WTC11 (cell line): ENCODE measurements around the gene INTS11. TPM values are rescaled to one million over a fixed set of nuclear protein-coding genes. Genes with fewer than 3 reads are reported as not detected.
A peak's percentile ranks its signal among the peaks of the same experiment; 100 is the strongest.
"Not testable (repeated sequence)": the region's sequence is repeated elsewhere in the genome, so short reads cannot be mapped to it uniquely, and the experiment has no call there.

Experiments used
- ATAC-seq: fragments of 200-7000 bp; cut with Tn5 transposase; 2 replicates; pipeline ENCODE4 v1.10.0; 2021; ENCODE audit warnings: mild to moderate bottlenecking, moderate library complexity
- CTCF ChIA-PET: fragments of 300-600 bp; sonication (Branson Sonifier 250); formaldehyde crosslinking; loops from one replicate; lab custom pipeline; 2021; ENCODE audit warnings: antibody characterized with exemption; lab: Charles Lee
- POLR2A ChIA-PET: fragments of 350-600 bp; sonication (Branson Sonifier 250); formaldehyde crosslinking; loops from one replicate; lab custom pipeline; 2021; ENCODE audit warnings: antibody characterized with exemption; lab: Charles Lee
- DNase-seq: peaks from one replicate; pipeline ENCODE4 v3.0.0; 2021; ENCODE audit warnings: low spot score
- H3K27ac Mint-ChIP-seq: 2 replicates; pipeline ENCODE4 v1.8.0; 2021; ENCODE audit warnings: mixed read lengths
- H3K27me3 Mint-ChIP-seq: 2 replicates; pipeline ENCODE4 v1.8.0; 2021; ENCODE audit warnings: low read depth, mild to moderate bottlenecking, moderate library complexity, mixed read lengths
- H3K36me3 Mint-ChIP-seq: 2 replicates; pipeline ENCODE4 v1.8.0; 2021; ENCODE audit warnings: mixed read lengths
- H3K4me1 Mint-ChIP-seq: 2 replicates; pipeline ENCODE4 v1.8.0; 2022; ENCODE audit warnings: mixed read lengths
- H3K4me3 Mint-ChIP-seq: 2 replicates; pipeline ENCODE4 v1.8.0; 2021; ENCODE audit warnings: mild to moderate bottlenecking, moderate library complexity, mixed read lengths
- H3K9me3 Mint-ChIP-seq: 2 replicates; pipeline ENCODE4 v1.8.0; 2021; ENCODE audit warnings: mixed read lengths
- ESRRA ChIP-seq: sonication (generic); formaldehyde crosslinking; IDR thresholded peaks from 2 replicates; pipeline ENCODE4 v1.8.1; 2022; ENCODE audit warnings: mild to moderate bottlenecking, missing genetic modification reagents, borderline replicate concordance
- ETV6 ChIP-seq: sonication (generic); formaldehyde crosslinking; IDR thresholded peaks from 2 replicates; pipeline ENCODE4 v1.8.1; 2022; ENCODE audit warnings: mild to moderate bottlenecking, missing genetic modification reagents
- GABPB1 ChIP-seq: sonication (generic); formaldehyde crosslinking; IDR thresholded peaks from 2 replicates; pipeline ENCODE4 v1.8.1; 2023; ENCODE audit warnings: mild to moderate bottlenecking, missing genetic modification reagents
- NFE2L1 ChIP-seq: sonication (generic); formaldehyde crosslinking; IDR thresholded peaks from 2 replicates; pipeline ENCODE4 v1.8.1; 2023; ENCODE audit warnings: missing genetic modification reagents
- NFYB ChIP-seq: sonication (generic); formaldehyde crosslinking; conservative IDR thresholded peaks from 2 replicates; pipeline ENCODE4 v1.8.0; 2022; ENCODE audit warnings: low read depth, missing genetic modification reagents
- ZNF121 ChIP-seq: sonication (generic); formaldehyde crosslinking; IDR thresholded peaks from 2 replicates; pipeline ENCODE4 v1.8.0; 2023; ENCODE audit warnings: missing genetic modification reagents
- ZNF138 ChIP-seq: sonication (generic); formaldehyde crosslinking; conservative IDR thresholded peaks from 2 replicates; pipeline ENCODE4 v1.8.1; 2022; ENCODE audit warnings: mild to moderate bottlenecking, moderate library complexity, missing genetic modification reagents
- total RNA-seq: library from RNA; stranded (reverse); gene quantifications from 3 replicates; pipeline ENCODE4 v1.2.3, GENCODE V29; 2021
- TF ChIP-seq, protein P1 (sequence below): sonication (generic); formaldehyde crosslinking; conservative IDR thresholded peaks from 2 replicates; pipeline ENCODE4 v1.8.1; 2022; ENCODE audit warnings: mild to moderate bottlenecking, missing genetic modification reagents
- TF ChIP-seq, protein P2 (sequence below): fragments of 250-450 bp; sonication (Bioruptor Pico); IDR thresholded peaks from 2 replicates; pipeline ENCODE4 v1.9.0; 2021; ENCODE audit warnings: mild to moderate bottlenecking, borderline replicate concordance
- TF ChIP-seq, protein P3 (sequence below): sonication (generic); formaldehyde crosslinking; IDR thresholded peaks from 2 replicates; pipeline ENCODE4 v1.8.0; 2022; ENCODE audit warnings: mild to moderate bottlenecking, missing genetic modification reagents
- TF ChIP-seq, protein P4 (sequence below): fragments of 250-450 bp; sonication (Bioruptor Pico); IDR thresholded peaks from 2 replicates; pipeline ENCODE4 v1.9.0; 2021; ENCODE audit warnings: moderate library complexity, mild to moderate bottlenecking, inconsistent platforms, borderline replicate concordance
- TF ChIP-seq, protein P5 (sequence below): fragments of 250-450 bp; sonication (Bioruptor Pico); IDR thresholded peaks from 2 replicates; pipeline ENCODE4 v2.1.2; 2022; ENCODE audit warnings: mild to moderate bottlenecking, moderate library complexity
- TF ChIP-seq, protein P6 (sequence below): sonication (generic); formaldehyde crosslinking; IDR thresholded peaks from 2 replicates; pipeline ENCODE4 v1.8.1; 2022; ENCODE audit warnings: low read depth, mild to moderate bottlenecking, moderate library complexity, missing genetic modification reagents, borderline replicate concordance
- TF ChIP-seq, protein P7 (sequence below): sonication (generic); formaldehyde crosslinking; IDR thresholded peaks from 2 replicates; pipeline ENCODE4 v1.8.1; 2023; ENCODE audit warnings: mild to moderate bottlenecking, missing genetic modification reagents, borderline replicate concordance

INTS11 gene
- total RNA-seq, 1 experiment from 2014 or later = 170 TPM

DNA sequence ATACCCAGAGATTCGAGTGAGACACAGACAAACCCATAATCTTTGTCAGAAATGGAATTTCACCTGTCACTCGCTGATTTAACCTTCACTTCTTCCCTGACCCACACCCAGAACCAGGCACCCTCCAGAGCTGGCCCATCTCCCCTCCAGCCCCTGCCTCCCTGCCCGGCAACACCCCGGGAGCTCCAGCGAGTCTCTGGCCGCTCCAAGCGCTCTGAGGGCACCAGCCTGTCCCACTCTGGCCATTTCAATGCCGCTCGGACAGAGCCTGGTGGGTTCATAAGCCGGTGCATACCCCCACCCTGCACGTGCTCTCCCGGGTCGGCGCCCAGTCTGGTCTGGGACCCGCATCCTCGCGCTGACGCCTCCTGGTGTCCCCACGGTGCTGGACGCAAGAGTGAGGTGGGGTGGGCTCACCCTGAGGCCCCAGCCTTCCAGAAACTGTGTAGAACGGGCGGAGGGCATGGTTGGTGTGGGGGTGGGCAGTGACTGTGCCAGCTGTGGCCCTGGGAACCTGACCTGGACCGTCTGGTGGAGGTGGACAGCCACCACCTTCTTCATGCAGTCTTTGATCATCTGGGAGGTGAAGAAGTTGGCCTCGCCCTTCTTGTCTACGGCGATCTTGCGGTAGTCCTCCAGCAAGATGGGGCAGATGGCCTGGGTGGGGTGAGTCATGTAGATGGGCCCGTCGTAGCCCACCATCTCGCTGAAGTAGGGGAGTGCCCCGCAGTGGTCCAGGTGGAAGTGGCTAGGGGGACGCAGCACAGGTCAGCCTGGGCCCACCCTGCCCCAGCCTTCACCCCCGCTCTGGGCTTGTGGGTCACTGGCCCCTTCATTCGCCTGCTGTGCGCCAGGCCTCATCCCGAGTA is 5.4 kb downstream of the INTS11 start:
- Mint-ChIP-seq H3K9me3 (no peaks in the 10 kb centered on the region), H3K4me3 (no peak overlapping the region), H3K36me3 (peaks cover 11% of the 10 kb centered on the region), H3K27ac (peak overlapping the region; percentile 50; the same call in 1 of the 2 replicates), H3K4me1 (peaks cover 25% of the 10 kb centered on the region), H3K27me3 (no peaks in the 10 kb centered on the region)
- ChIA-PET POLR2A (interaction anchor here (0.6 kb wide), 1 partner anchor 132 kb away, joined by 5 read pairs; no protein-coding TSS in a partner anchor), CTCF (no interaction called here)
- TF ChIP-seq, protein P1, sequence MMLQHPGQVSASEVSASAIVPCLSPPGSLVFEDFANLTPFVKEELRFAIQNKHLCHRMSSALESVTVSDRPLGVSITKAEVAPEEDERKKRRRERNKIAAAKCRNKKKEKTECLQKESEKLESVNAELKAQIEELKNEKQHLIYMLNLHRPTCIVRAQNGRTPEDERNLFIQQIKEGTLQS (CRISPR knock-in tag) = 0 out of 2 replicates have a peak, but pooled peaks have one; percentile 43
- 0 out of 2 replicates have a peak, but pooled peaks have one; percentile 15 for TF ChIP-seq ZNF121 (CRISPR knock-in tag)
- TF ChIP-seq, protein P2, sequence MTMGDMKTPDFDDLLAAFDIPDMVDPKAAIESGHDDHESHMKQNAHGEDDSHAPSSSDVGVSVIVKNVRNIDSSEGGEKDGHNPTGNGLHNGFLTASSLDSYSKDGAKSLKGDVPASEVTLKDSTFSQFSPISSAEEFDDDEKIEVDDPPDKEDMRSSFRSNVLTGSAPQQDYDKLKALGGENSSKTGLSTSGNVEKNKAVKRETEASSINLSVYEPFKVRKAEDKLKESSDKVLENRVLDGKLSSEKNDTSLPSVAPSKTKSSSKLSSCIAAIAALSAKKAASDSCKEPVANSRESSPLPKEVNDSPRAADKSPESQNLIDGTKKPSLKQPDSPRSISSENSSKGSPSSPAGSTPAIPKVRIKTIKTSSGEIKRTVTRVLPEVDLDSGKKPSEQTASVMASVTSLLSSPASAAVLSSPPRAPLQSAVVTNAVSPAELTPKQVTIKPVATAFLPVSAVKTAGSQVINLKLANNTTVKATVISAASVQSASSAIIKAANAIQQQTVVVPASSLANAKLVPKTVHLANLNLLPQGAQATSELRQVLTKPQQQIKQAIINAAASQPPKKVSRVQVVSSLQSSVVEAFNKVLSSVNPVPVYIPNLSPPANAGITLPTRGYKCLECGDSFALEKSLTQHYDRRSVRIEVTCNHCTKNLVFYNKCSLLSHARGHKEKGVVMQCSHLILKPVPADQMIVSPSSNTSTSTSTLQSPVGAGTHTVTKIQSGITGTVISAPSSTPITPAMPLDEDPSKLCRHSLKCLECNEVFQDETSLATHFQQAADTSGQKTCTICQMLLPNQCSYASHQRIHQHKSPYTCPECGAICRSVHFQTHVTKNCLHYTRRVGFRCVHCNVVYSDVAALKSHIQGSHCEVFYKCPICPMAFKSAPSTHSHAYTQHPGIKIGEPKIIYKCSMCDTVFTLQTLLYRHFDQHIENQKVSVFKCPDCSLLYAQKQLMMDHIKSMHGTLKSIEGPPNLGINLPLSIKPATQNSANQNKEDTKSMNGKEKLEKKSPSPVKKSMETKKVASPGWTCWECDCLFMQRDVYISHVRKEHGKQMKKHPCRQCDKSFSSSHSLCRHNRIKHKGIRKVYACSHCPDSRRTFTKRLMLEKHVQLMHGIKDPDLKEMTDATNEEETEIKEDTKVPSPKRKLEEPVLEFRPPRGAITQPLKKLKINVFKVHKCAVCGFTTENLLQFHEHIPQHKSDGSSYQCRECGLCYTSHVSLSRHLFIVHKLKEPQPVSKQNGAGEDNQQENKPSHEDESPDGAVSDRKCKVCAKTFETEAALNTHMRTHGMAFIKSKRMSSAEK (CRISPR knock-in tag) = no peak
- no peak for ATAC-seq
- DNase-seq = no peak

DNA sequence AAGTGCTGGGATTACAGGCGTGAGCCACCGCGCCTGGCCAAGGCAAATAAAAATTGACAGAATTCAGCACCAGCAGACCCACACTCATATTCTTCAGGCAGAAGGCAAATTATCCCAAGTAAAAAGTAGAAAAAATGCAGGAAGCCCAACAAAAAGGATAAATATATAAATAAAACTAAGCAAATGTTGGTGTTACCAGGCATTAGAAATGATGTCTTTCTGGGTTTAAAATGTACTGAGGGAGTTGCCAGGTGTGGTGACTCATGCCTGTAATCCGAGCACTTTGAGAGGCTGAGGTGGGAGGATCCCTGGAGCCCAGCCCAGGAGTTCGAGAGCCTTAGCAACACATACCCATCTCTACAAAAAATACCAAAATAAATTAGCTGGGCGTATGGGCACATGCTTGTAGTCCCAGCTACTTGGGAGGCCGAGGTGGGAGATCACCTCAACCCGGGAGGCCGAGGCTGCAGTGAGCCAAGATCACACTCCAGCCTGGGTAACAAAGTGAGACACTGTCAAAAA is 6.3 kb downstream of the INTS11 start:
- CTCF ChIA-PET = no interaction called here
- H3K27ac Mint-ChIP-seq = peak overlapping the region; percentile 79
- H3K4me3 Mint-ChIP-seq = no peak overlapping the region
- no peak for DNase-seq
- peaks cover 21% of the 10 kb centered on the region for H3K4me1 Mint-ChIP-seq
- POLR2A ChIA-PET = no interaction called here
- ATAC-seq = no peak
- no peaks in the 10 kb centered on the region for H3K27me3 Mint-ChIP-seq
- H3K9me3 Mint-ChIP-seq = no peaks in the 10 kb centered on the region
- TF ChIP-seq, protein P3, sequence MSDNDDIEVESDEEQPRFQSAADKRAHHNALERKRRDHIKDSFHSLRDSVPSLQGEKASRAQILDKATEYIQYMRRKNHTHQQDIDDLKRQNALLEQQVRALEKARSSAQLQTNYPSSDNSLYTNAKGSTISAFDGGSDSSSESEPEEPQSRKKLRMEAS (CRISPR knock-in tag) = no peak
- TF ChIP-seq, protein P4, sequence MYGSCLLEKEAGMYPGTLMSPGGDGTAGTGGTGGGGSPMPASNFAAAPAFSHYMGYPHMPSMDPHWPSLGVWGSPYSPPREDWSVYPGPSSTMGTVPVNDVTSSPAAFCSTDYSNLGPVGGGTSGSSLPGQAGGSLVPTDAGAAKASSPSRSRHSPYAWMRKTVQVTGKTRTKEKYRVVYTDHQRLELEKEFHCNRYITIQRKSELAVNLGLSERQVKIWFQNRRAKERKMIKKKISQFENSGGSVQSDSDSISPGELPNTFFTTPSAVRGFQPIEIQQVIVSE = no peak
- TF ChIP-seq ZNF138 (no peak), NFE2L1 (CRISPR knock-in tag) (no peak), NFYB (CRISPR knock-in tag) (no peak), GABPB1 (CRISPR knock-in tag) (no peak)
- TF ChIP-seq, protein P5, sequence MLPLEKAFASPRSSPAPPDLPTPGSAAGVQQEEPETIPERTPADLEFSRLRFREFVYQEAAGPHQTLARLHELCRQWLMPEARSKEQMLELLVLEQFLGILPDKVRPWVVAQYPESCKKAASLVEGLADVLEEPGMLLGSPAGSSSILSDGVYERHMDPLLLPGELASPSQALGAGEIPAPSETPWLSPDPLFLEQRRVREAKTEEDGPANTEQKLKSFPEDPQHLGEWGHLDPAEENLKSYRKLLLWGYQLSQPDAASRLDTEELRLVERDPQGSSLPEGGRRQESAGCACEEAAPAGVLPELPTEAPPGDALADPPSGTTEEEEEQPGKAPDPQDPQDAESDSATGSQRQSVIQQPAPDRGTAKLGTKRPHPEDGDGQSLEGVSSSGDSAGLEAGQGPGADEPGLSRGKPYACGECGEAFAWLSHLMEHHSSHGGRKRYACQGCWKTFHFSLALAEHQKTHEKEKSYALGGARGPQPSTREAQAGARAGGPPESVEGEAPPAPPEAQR = no peak
- TF ChIP-seq, protein P6, sequence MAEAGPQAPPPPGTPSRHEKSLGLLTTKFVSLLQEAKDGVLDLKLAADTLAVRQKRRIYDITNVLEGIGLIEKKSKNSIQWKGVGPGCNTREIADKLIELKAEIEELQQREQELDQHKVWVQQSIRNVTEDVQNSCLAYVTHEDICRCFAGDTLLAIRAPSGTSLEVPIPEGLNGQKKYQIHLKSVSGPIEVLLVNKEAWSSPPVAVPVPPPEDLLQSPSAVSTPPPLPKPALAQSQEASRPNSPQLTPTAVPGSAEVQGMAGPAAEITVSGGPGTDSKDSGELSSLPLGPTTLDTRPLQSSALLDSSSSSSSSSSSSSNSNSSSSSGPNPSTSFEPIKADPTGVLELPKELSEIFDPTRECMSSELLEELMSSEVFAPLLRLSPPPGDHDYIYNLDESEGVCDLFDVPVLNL = no peak
- H3K36me3 Mint-ChIP-seq = peaks cover 18% of the 10 kb centered on the region

DNA sequence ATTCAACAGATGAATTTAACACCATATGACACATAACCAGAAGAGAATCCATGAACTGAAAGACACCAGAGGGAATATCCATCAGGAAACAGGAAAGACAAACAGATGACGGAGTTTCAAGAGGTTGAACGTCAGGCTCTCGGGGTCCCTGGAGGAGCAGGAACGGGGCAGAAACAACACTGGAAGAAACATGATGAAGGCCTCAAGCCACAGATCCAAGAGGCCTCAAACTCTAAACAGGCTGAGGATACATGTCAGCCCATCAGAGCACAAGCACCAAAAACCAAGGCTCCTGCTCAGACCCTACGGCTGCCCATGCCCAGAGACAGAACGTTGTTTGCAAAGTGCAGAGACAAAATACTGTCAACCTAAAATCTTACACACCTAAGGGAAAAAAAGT is 7.0 kb downstream of the INTS11 start:
- DNase-seq = no peak
- peaks cover 18% of the 10 kb centered on the region for H3K4me1 Mint-ChIP-seq
- peaks cover 24% of the 10 kb centered on the region for H3K36me3 Mint-ChIP-seq
- H3K27ac Mint-ChIP-seq = peak overlapping the region; percentile 65
- H3K9me3 Mint-ChIP-seq = no peaks in the 10 kb centered on the region
- no peaks in the 10 kb centered on the region for H3K27me3 Mint-ChIP-seq
- ChIA-PET CTCF (interaction anchor here (3.0 kb wide), 1 partner anchor 17 kb away, joined by 10 read pairs; no protein-coding TSS in a partner anchor), POLR2A (no interaction called here)
- H3K4me3 Mint-ChIP-seq = no peak overlapping the region
- TF ChIP-seq, protein P7, sequence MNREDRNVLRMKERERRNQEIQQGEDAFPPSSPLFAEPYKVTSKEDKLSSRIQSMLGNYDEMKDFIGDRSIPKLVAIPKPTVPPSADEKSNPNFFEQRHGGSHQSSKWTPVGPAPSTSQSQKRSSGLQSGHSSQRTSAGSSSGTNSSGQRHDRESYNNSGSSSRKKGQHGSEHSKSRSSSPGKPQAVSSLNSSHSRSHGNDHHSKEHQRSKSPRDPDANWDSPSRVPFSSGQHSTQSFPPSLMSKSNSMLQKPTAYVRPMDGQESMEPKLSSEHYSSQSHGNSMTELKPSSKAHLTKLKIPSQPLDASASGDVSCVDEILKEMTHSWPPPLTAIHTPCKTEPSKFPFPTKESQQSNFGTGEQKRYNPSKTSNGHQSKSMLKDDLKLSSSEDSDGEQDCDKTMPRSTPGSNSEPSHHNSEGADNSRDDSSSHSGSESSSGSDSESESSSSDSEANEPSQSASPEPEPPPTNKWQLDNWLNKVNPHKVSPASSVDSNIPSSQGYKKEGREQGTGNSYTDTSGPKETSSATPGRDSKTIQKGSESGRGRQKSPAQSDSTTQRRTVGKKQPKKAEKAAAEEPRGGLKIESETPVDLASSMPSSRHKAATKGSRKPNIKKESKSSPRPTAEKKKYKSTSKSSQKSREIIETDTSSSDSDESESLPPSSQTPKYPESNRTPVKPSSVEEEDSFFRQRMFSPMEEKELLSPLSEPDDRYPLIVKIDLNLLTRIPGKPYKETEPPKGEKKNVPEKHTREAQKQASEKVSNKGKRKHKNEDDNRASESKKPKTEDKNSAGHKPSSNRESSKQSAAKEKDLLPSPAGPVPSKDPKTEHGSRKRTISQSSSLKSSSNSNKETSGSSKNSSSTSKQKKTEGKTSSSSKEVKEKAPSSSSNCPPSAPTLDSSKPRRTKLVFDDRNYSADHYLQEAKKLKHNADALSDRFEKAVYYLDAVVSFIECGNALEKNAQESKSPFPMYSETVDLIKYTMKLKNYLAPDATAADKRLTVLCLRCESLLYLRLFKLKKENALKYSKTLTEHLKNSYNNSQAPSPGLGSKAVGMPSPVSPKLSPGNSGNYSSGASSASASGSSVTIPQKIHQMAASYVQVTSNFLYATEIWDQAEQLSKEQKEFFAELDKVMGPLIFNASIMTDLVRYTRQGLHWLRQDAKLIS (CRISPR knock-in tag) = no peak
- TF ChIP-seq ETV6 (CRISPR knock-in tag) (no peak), GABPB1 (CRISPR knock-in tag) (no peak), NFYB (CRISPR knock-in tag) (no peak), ESRRA (no peak)
- ATAC-seq = no peak

DNA sequence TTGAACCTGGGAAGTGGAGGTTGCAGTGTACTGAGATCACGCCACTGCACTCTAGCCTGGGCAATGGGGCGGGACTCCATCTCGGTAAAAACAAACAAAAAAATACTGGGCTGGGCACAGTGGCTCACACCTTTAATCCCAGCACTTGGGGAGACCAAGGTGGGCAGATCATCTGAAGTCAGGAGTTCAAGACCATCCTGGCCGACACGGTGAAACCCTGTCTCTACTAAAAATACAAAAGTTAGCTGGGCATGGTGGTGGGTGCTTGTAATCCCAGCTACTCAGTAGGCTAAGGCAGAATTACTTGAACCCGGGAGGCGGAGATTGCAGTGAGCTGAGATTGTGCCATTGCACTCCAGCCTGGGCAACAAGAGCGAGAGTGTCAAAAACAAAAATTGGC is 8.3 kb downstream of the INTS11 start:
- H3K27me3 Mint-ChIP-seq, H3K4me3 Mint-ChIP-seq, ATAC-seq, DNase-seq, H3K9me3 Mint-ChIP-seq: not testable (repeated sequence)
- peaks cover 24% of the 10 kb centered on the region for H3K36me3 Mint-ChIP-seq
- peak overlapping the region; percentile 91 for H3K27ac Mint-ChIP-seq
- H3K4me1 Mint-ChIP-seq = peaks cover 15% of the 10 kb centered on the region
- POLR2A ChIA-PET = interaction anchor here (1.1 to 1.3 kb wide), 2 partner anchors 12 to 16 kb away, joined by 5 to 7 read pairs; no protein-coding TSS in a partner anchor
- CTCF ChIA-PET = interaction anchor here (1.0 to 3.0 kb wide), 5 partner anchors 11 to 36 kb away, joined by 5 to 10 read pairs (median 5); no protein-coding TSS in a partner anchor
